HepG2 (cell line): Measurements from ENCODE around the gene FIBP. TPM values are rescaled to one million over a fixed set of nuclear protein-coding genes. Genes with fewer than 3 reads are reported as not detected.

Source experiments
- AKAP8 ChIP-seq: sonication (generic); formaldehyde crosslinking; IDR thresholded peaks from 2 replicates; pipeline ENCODE4 v1.5.1; 2020; ENCODE audit warnings: mild to moderate bottlenecking, missing genetic modification reagents
- ETV5 ChIP-seq: IDR thresholded peaks from 2 replicates; pipeline ENCODE4 v1.6.1; 2018; ENCODE audit warnings: missing biosample characterization, missing genetic modification reagents, inconsistent platforms, borderline replicate concordance
- GFI1 ChIP-seq: sonication (generic); formaldehyde crosslinking; IDR thresholded peaks from 2 replicates; pipeline ENCODE4 v1.5.0; 2020; ENCODE audit warnings: missing genetic modification reagents, mild to moderate bottlenecking, borderline replicate concordance
- HNF1A ChIP-seq, 2 experiments: sonication (generic) in 1 of 2; formaldehyde crosslinking in 1 of 2; IDR thresholded peaks; 2 replicates each; pipeline versions ENCODE4 v1.4.0 to v1.6.1; 2016 to 2020; ENCODE audit warnings: borderline replicate concordance in 1 of 2, low read depth in 1 of 2, mild to moderate bottlenecking in 1 of 2, missing genetic modification reagents in 1 of 2
- KLF12 ChIP-seq: sonication (generic); formaldehyde crosslinking; IDR thresholded peaks from 2 replicates; pipeline ENCODE4 v1.4.0; 2020; ENCODE audit warnings: missing genetic modification reagents, borderline replicate concordance
- LRRFIP1 ChIP-seq: sonication (generic); formaldehyde crosslinking; conservative IDR thresholded peaks from 2 replicates; pipeline ENCODE4 v1.4.0; 2020; ENCODE audit warnings: missing genetic modification reagents
- NFYC ChIP-seq: IDR thresholded peaks from 2 replicates; pipeline ENCODE4 v1.6.1; 2016; ENCODE audit warnings: missing genetic modification reagents, missing compliant biosample characterization
- NRL ChIP-seq: sonication (generic); formaldehyde crosslinking; IDR thresholded peaks from 2 replicates; pipeline ENCODE4 v1.5.0; 2020; ENCODE audit warnings: missing genetic modification reagents, mild to moderate bottlenecking, moderate library complexity, borderline replicate concordance
- SP4 ChIP-seq: sonication (generic); formaldehyde crosslinking; IDR thresholded peaks from 2 replicates; pipeline ENCODE4 v1.8.1; 2023; ENCODE audit warnings: mild to moderate bottlenecking, missing genetic modification reagents
- ZFP82 ChIP-seq: sonication (generic); formaldehyde crosslinking; IDR thresholded peaks from 2 replicates; pipeline ENCODE4 v1.5.1; 2020; ENCODE audit warnings: mild to moderate bottlenecking, missing genetic modification reagents, borderline replicate concordance
- ZNF234 ChIP-seq: sonication (generic); formaldehyde crosslinking; conservative IDR thresholded peaks from 2 replicates; pipeline ENCODE4 v1.5.1; 2020; ENCODE audit warnings: mild to moderate bottlenecking, missing genetic modification reagents
- ZNF350 ChIP-seq: sonication (generic); formaldehyde crosslinking; IDR thresholded peaks from 2 replicates; pipeline ENCODE4 v1.4.0; 2020; ENCODE audit warnings: mild to moderate bottlenecking, low read depth, missing genetic modification reagents, borderline replicate concordance
- polyA plus RNA-seq, 8 experiments: library from polyadenylated mRNA; depleted of rRNA in 3 of 8; stranded (reverse) in 7 of 8; unstranded in 1 of 8; fragments of >200 nt; fragmentation: Illumina TruSeq in 4 of 8; extraction: Trizol in 4 of 8; gene quantifications; 2 replicates each; pipeline versions ENCODE4 v1.2.1 to v1.2.3, GENCODE V29; 2011 to 2016; ENCODE audit warnings: low read depth in 4 of 8, missing spikeins in 1 of 8, mixed read lengths in 1 of 8; ENCODE audit not compliant: insufficient read depth in 1 of 8
- total RNA-seq, 5 experiments: library from RNA; depleted of rRNA; stranded (reverse); fragments of >200 nt; fragmentation: Illumina TruSeq; extraction: Trizol; gene quantifications; 2 replicates each; pipeline ENCODE4 v1.2.3, GENCODE V29; 2016; ENCODE audit warnings: low read depth in 1 of 5
- TF ChIP-seq, protein P1 (sequence below): IDR thresholded peaks from 2 replicates; pipeline ENCODE4 v1.4.0; 2020; ENCODE audit warnings: mild to moderate bottlenecking, missing genetic modification reagents

Gene FIBP
- total and polyA plus RNA-seq, 2 of the 13 experiments (the other 11 are each of a cell fraction or from before 2014, with no cell fraction given) = 42.9 to 62.1 TPM

DNA sequence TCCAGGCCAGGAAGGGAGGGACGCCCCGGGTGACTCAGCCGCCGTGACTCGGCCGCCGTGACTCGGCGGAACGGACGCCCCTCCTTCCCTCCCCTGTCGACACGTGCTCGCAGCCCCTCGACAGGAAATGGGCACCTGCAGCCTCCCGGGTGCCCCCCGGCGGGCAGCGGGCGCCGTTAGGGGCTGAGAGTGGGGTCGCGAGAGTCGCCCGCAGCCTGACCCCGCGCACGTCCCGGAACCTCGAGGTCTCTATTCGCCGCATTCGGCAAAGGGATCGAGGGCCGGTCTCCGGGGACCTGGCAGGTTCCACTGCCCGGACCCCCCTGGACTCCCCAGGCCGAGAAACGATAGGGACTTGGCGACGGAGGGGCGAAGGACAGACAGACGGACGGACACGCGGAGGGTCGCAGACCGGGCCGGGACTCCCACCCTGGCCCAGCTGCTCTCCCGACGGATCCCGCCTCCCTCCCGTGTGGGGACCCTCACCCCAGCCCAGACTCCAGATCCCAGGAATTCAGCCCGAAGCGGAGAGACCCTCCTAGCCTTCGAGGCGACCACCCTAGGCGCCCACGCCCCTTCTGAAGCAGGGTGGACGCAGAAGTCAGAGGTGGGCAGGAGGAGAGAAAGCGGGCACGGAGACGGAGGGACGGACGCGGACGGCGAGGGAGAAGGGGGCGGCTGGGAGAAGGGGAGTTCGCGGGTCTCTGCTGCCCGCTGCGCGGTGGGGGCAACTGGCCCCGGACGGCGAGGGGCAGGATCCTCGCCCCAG is 11.3 kb upstream of the FIBP start (continued):
- TF ChIP-seq LRRFIP1 (CRISPR knock-in tag) = no peak
- peak; percentile 75; the same call in 1 of the 2 replicates for TF ChIP-seq NRL
- TF ChIP-seq AKAP8 = no peak
- TF ChIP-seq, protein P1, sequence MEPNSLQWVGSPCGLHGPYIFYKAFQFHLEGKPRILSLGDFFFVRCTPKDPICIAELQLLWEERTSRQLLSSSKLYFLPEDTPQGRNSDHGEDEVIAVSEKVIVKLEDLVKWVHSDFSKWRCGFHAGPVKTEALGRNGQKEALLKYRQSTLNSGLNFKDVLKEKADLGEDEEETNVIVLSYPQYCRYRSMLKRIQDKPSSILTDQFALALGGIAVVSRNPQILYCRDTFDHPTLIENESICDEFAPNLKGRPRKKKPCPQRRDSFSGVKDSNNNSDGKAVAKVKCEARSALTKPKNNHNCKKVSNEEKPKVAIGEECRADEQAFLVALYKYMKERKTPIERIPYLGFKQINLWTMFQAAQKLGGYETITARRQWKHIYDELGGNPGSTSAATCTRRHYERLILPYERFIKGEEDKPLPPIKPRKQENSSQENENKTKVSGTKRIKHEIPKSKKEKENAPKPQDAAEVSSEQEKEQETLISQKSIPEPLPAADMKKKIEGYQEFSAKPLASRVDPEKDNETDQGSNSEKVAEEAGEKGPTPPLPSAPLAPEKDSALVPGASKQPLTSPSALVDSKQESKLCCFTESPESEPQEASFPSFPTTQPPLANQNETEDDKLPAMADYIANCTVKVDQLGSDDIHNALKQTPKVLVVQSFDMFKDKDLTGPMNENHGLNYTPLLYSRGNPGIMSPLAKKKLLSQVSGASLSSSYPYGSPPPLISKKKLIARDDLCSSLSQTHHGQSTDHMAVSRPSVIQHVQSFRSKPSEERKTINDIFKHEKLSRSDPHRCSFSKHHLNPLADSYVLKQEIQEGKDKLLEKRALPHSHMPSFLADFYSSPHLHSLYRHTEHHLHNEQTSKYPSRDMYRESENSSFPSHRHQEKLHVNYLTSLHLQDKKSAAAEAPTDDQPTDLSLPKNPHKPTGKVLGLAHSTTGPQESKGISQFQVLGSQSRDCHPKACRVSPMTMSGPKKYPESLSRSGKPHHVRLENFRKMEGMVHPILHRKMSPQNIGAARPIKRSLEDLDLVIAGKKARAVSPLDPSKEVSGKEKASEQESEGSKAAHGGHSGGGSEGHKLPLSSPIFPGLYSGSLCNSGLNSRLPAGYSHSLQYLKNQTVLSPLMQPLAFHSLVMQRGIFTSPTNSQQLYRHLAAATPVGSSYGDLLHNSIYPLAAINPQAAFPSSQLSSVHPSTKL (CRISPR knock-in tag) = peak; percentile 48; the same call in 1 of the 2 replicates
- TF ChIP-seq ZNF234 (CRISPR knock-in tag) = no peak
- no peak for TF ChIP-seq HNF1A (IDR thresholded peaks at IDR 0.05; ENCODE audit: low read depth)
- no peak for TF ChIP-seq HNF1A (CRISPR knock-in tag; IDR thresholded peaks at IDR 0.05; ENCODE audit: borderline replicate concordance)
- no peak; the same call in 1 of the 2 replicates for TF ChIP-seq GFI1
- TF ChIP-seq ZFP82 (CRISPR knock-in tag) = peak; percentile 92; the same call in 1 of the 2 replicates
- no peak for TF ChIP-seq KLF12
- TF ChIP-seq SP4 (CRISPR knock-in tag) = peak; percentile 71; the same call in 1 of the 2 replicates
- TF ChIP-seq ZNF350 = peak; percentile 70; the same call in 1 of the 2 replicates
- TF ChIP-seq ETV5 (CRISPR knock-in tag) = peak; percentile 83; the same call in 1 of the 2 replicates
- no peak for TF ChIP-seq NFYC
